Measurements from ENCODE around the gene OR5AR1. TPM values are rescaled to one million over a fixed set of nuclear protein-coding genes. Genes with fewer than 3 reads are reported as not detected.

Gene OR5AR1
- total RNA-seq, 2 donors from 2014 or later = not detected

- H3K27ac Mint-ChIP-seq = no peak overlapping the region
- no peaks in the 10 kb centered on the region for H3K4me1 Mint-ChIP-seq
- no peak overlapping the region for H3K4me3 Mint-ChIP-seq
- H3K9me3 Mint-ChIP-seq = peaks cover 3% of the 10 kb centered on the region
- ATAC-seq (replicated peaks) = no peak
- H3K27me3 Mint-ChIP-seq = no peaks in the 10 kb centered on the region
- H3K36me3 Mint-ChIP-seq (ENCODE audit: low read depth) = no peaks in the 10 kb centered on the region
Observed at GRCh38 chr11:56705784-56706396, 42.4 kb downstream of the OR5AR1 start.

GRCh38 chr11:56706486-56706885 lies 43.0 kb downstream of the OR5AR1 start:
- Mint-ChIP-seq H3K36me3 (ENCODE audit: low read depth) (no peaks in the 10 kb centered on the region), H3K4me1 (no peaks in the 10 kb centered on the region), H3K9me3 (no peaks in the 10 kb centered on the region), H3K27ac (no peak overlapping the region), H3K27me3 (no peaks in the 10 kb centered on the region), H3K4me3 (no peak overlapping the region)
- ATAC-seq (replicated peaks) = no peak

DNA sequence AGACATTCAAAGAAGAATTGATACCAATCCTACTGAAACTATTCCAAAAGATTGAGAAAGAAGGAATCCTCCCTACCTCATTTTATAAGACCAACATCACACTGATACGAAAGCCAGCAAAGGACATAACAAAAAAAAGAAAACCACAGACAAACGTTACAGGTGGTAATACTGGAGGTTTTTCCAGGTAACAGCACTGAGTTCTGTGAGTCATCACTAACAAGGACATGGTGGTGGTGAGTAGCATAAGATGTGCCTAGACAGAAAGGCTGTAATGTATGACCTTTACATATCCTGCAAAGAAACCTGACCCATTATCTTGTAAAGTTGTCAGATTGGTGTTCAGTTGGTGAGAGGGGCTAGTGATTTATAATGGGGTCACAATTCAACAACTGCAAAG lies 50.7 kb downstream of the OR5AR1 start:
- no peak overlapping the region for H3K4me3 Mint-ChIP-seq
- H3K9me3 Mint-ChIP-seq = peaks cover 15% of the 10 kb centered on the region
- no peaks in the 10 kb centered on the region for H3K27me3 Mint-ChIP-seq
- H3K4me1 Mint-ChIP-seq = no peaks in the 10 kb centered on the region
- H3K36me3 Mint-ChIP-seq (ENCODE audit: low read depth) = no peaks in the 10 kb centered on the region
- ATAC-seq (replicated peaks) = no peak
- no peak overlapping the region for H3K27ac Mint-ChIP-seq

Other genes starting within 250 kb of the OR5AR1 start
- gene OR5M3, start 190.3 kb upstream of the OR5AR1 start, total RNA-seq = not detected
- gene OR5M8, start 172.3 kb upstream of the OR5AR1 start, total RNA-seq = not detected
- not detected for gene OR5M11, start 120.4 kb upstream of the OR5AR1 start, total RNA-seq
- gene OR5M10, start 86.0 kb upstream of the OR5AR1 start, total RNA-seq = not detected
- gene OR5M1, start 48.8 kb upstream of the OR5AR1 start, total RNA-seq = not detected
- not detected for gene OR5AP2, start 21.2 kb upstream of the OR5AR1 start, total RNA-seq
- gene OR9G1, start 35.4 kb downstream of the OR5AR1 start, total RNA-seq = not detected
- not detected for gene OR9G4, start 85.0 kb downstream of the OR5AR1 start, total RNA-seq